WTC11 (cell line): ENCODE measurements around the gene ALOX15.
"Not testable (repeated sequence)": the region's sequence is repeated elsewhere in the genome, so short reads cannot be mapped to it uniquely, and the experiment has no call there.

ENCODE experiments used
- ATF3 ChIP-seq: sonication (generic); formaldehyde crosslinking; conservative IDR thresholded peaks from 2 replicates; pipeline ENCODE4 v1.8.1; 2022; ENCODE audit warnings: mild to moderate bottlenecking, missing genetic modification reagents
- CREB1 ChIP-seq: sonication (generic); formaldehyde crosslinking; IDR thresholded peaks from 2 replicates; pipeline ENCODE4 v1.8.0; 2023; ENCODE audit warnings: mild to moderate bottlenecking, missing genetic modification reagents
- CTCF ChIP-seq: fragments of 200-600 bp; IDR thresholded peaks from 2 replicates; pipeline ENCODE4 v1.8.0; 2022; ENCODE audit warnings: antibody characterized with exemption
- E2F1 ChIP-seq: sonication (generic); formaldehyde crosslinking; IDR thresholded peaks from 2 replicates; pipeline ENCODE4 v1.8.0; 2022; ENCODE audit warnings: mild to moderate bottlenecking, missing genetic modification reagents
- ETV6 ChIP-seq: sonication (generic); formaldehyde crosslinking; IDR thresholded peaks from 2 replicates; pipeline ENCODE4 v1.8.1; 2022; ENCODE audit warnings: mild to moderate bottlenecking, missing genetic modification reagents
- FOXJ3 ChIP-seq: sonication (generic); formaldehyde crosslinking; IDR thresholded peaks from 2 replicates; pipeline ENCODE4 v1.9.0; 2021; ENCODE audit warnings: missing genetic modification reagents, mild to moderate bottlenecking, borderline replicate concordance
- FOXP1 ChIP-seq: sonication (generic); formaldehyde crosslinking; IDR thresholded peaks from 2 replicates; pipeline ENCODE4 v1.8.0; 2022; ENCODE audit warnings: missing genetic modification reagents, mild to moderate bottlenecking, moderate library complexity, borderline replicate concordance
- IRF1 ChIP-seq: sonication (generic); formaldehyde crosslinking; IDR thresholded peaks from 2 replicates; pipeline ENCODE4 v1.8.0; 2023; ENCODE audit warnings: missing genetic modification reagents
- JUN ChIP-seq: sonication (generic); formaldehyde crosslinking; IDR thresholded peaks from 2 replicates; pipeline ENCODE4 v1.8.0; 2023; ENCODE audit warnings: mild to moderate bottlenecking, missing genetic modification reagents
- SMAD3 ChIP-seq: sonication (generic); formaldehyde crosslinking; IDR thresholded peaks from 2 replicates; pipeline ENCODE4 v1.8.0; 2022; ENCODE audit warnings: missing genetic modification reagents, mild to moderate bottlenecking, borderline replicate concordance
- TP53 ChIP-seq: sonication (generic); formaldehyde crosslinking; IDR thresholded peaks from 2 replicates; pipeline ENCODE4 v1.8.1; 2023; ENCODE audit warnings: mild to moderate bottlenecking, missing genetic modification reagents
- USF1 ChIP-seq: sonication (generic); formaldehyde crosslinking; IDR thresholded peaks from 2 replicates; pipeline ENCODE4 v1.8.0; 2022; ENCODE audit warnings: mild to moderate bottlenecking, missing genetic modification reagents
- ZBTB43 ChIP-seq: sonication (generic); formaldehyde crosslinking; IDR thresholded peaks from 2 replicates; pipeline ENCODE4 v1.8.1; 2023; ENCODE audit warnings: mild to moderate bottlenecking, missing genetic modification reagents

GRCh38 chr17:4638766-4639165, 2.7 kb downstream of the ALOX15 start:
- not testable (repeated sequence) for TF ChIP-seq CTCF; ETV6 (CRISPR knock-in tag); TP53; USF1; FOXJ3 (CRISPR knock-in tag); JUN (CRISPR knock-in tag); SMAD3 (CRISPR knock-in tag); ATF3; E2F1 (CRISPR knock-in tag); CREB1 (CRISPR knock-in tag); IRF1 (CRISPR knock-in tag); ZBTB43 (CRISPR knock-in tag); FOXP1
